Measurements from ENCODE around the gene CFAP45. TPM values are rescaled to one million over a fixed set of nuclear protein-coding genes. Genes with fewer than 3 reads are reported as not detected.

The CFAP45 gene
- total and polyA plus RNA-seq, 2 experiments from 2014 or later: 0.43 TPM; not detected in 1

GRCh38 chr1:159939678-159940002, 39.7 kb upstream of the CFAP45 start:
- Histone ChIP-seq H3K79me2 (peaks cover 20% of the 10 kb centered on the region), H2AFZ (no peak overlapping the region), H3K36me3 (replicated peaks; ENCODE audit: insufficient read depth, low read depth) (no peaks in the 10 kb centered on the region), H3K27me3 (no peaks in the 10 kb centered on the region), H3K4me2 (peak overlapping the region; percentile 9), H3K4me3 (no peak overlapping the region), H4K20me1 (ENCODE audit: insufficient read depth, poor library complexity, severe bottlenecking) (no peaks in the 10 kb centered on the region), H3K4me1 (ENCODE audit: insufficient read depth) (peaks cover 60% of the 10 kb centered on the region), H3K9me3 (ENCODE audit: low read depth) (no peaks in the 10 kb centered on the region), H3K9me2 (replicated peaks; ENCODE audit: insufficient read depth) (no peaks in the 10 kb centered on the region), H3K27ac (peak overlapping the region; percentile 92)
- 47% methylated on average over 3 of the region's 3 CpGs for WGBS (ENCODE audit: low lambda C conversion rate, missing lambda C conversion rate)
- no peak for DNase-seq (ENCODE audit: low spot score)
- TF ChIP-seq EZH2 (IDR thresholded peaks at IDR 0.05; ENCODE audit: borderline replicate concordance): no peak
- no peak for TF ChIP-seq CTCF (IDR thresholded peaks at IDR 0.05; ENCODE audit: poor library complexity)
- no peak for TF ChIP-seq EZH2phosphoT487 (IDR thresholded peaks at IDR 0.05; ENCODE audit: low read depth, severe bottlenecking, unreplicated experiment)

GRCh38 chr1:159938905-159939677, 39.1 kb upstream of the CFAP45 start:
- WGBS (ENCODE audit: low lambda C conversion rate, missing lambda C conversion rate): 85% methylated on average over 6 of the region's 6 CpGs
- TF ChIP-seq CTCF (IDR thresholded peaks at IDR 0.05; ENCODE audit: poor library complexity): no peak
- no peak for TF ChIP-seq EZH2 (IDR thresholded peaks at IDR 0.05; ENCODE audit: borderline replicate concordance)
- TF ChIP-seq EZH2phosphoT487 (IDR thresholded peaks at IDR 0.05; ENCODE audit: low read depth, severe bottlenecking, unreplicated experiment): no peak

GRCh38 chr1:159938211-159938852, 38.4 kb upstream of the CFAP45 start:
- H3K27me3 ChIP-seq: no peaks in the 10 kb centered on the region
- peaks cover 9% of the 10 kb centered on the region for H3K79me2 ChIP-seq
- H3K9me3 ChIP-seq (ENCODE audit: low read depth): no peaks in the 10 kb centered on the region
- H3K36me3 ChIP-seq (replicated peaks; ENCODE audit: insufficient read depth, low read depth): no peaks in the 10 kb centered on the region
- peak; percentile 67 for DNase-seq (ENCODE audit: low spot score)
- no peak for TF ChIP-seq EZH2phosphoT487 (IDR thresholded peaks at IDR 0.05; ENCODE audit: low read depth, severe bottlenecking, unreplicated experiment)
- no peak for TF ChIP-seq EZH2 (IDR thresholded peaks at IDR 0.05; ENCODE audit: borderline replicate concordance)
- TF ChIP-seq CTCF (IDR thresholded peaks at IDR 0.05; ENCODE audit: poor library complexity): no peak
- H3K9me2 ChIP-seq (replicated peaks; ENCODE audit: insufficient read depth): no peaks in the 10 kb centered on the region
- peak overlapping the region; percentile 92 for H3K27ac ChIP-seq
- peaks cover 55% of the 10 kb centered on the region for H3K4me1 ChIP-seq (ENCODE audit: insufficient read depth)
- peak overlapping the region; percentile 59 for H3K4me2 ChIP-seq
- no peaks in the 10 kb centered on the region for H4K20me1 ChIP-seq (ENCODE audit: insufficient read depth, poor library complexity, severe bottlenecking)
- no peak overlapping the region for H2AFZ ChIP-seq
- H3K4me3 ChIP-seq: no peak overlapping the region
- 68% methylated on average over 5 of the region's 7 CpGs for WGBS (ENCODE audit: low lambda C conversion rate, missing lambda C conversion rate)

More at GRCh38 chr1:159938905-159939677, 39.1 kb upstream of the CFAP45 start:
- Histone ChIP-seq H4K20me1 (ENCODE audit: insufficient read depth, poor library complexity, severe bottlenecking) (no peaks in the 10 kb centered on the region), H3K9me2 (replicated peaks; ENCODE audit: insufficient read depth) (no peaks in the 10 kb centered on the region), H2AFZ (no peak overlapping the region), H3K4me2 (peak overlapping the region; percentile 9), H3K9me3 (ENCODE audit: low read depth) (no peaks in the 10 kb centered on the region), H3K4me1 (ENCODE audit: insufficient read depth) (peaks cover 56% of the 10 kb centered on the region), H3K4me3 (no peak overlapping the region), H3K79me2 (peaks cover 16% of the 10 kb centered on the region), H3K27ac (peak overlapping the region; percentile 92), H3K27me3 (no peaks in the 10 kb centered on the region), H3K36me3 (replicated peaks; ENCODE audit: insufficient read depth, low read depth) (no peaks in the 10 kb centered on the region)
- DNase-seq (ENCODE audit: low spot score): no peak
